ENCODE results near the gene MPND. TPM values are rescaled to one million over a fixed set of nuclear protein-coding genes. Genes with fewer than 3 reads are reported as not detected.
A peak's percentile ranks its signal among the peaks of the same experiment; 100 is the strongest.

MPND gene
- 9.4 and 18.6 TPM in 2 replicates for total RNA-seq (2014; rRNA removed; shearing (Covaris generic))

GRCh38 chr19:4343370-4344307, at the start of gene MPND:
TSS of gene MPND (plus strand) at chr19:4343562. CDS start at chr19:4343594, 32 bp downstream.
- peak; percentile 77 for DNase-seq (ENCODE audit: low spot score)

- no peak for DNase-seq (ENCODE audit: low spot score)
Measured at GRCh38 chr19:4294389-4294788, 49.0 kb upstream of the MPND start.

- no peak for DNase-seq (ENCODE audit: low spot score)
Measured at GRCh38 chr19:4295972-4296771, 47.2 kb upstream of the MPND start.

- no peak for DNase-seq (ENCODE audit: low spot score)
Measured at GRCh38 chr19:4297901-4298809, 45.2 kb upstream of the MPND start.

- no peak for DNase-seq (ENCODE audit: low spot score)
Measured at GRCh38 chr19:4298810-4299550, 44.4 kb upstream of the MPND start.

- DNase-seq (ENCODE audit: low spot score), result no peak
Measured at GRCh38 chr19:4300589-4300988, 42.8 kb upstream of the MPND start.

GRCh38 chr19:4301590-4302242, 41.6 kb upstream of the MPND start:
- DNase-seq (ENCODE audit: low spot score), result peak; percentile 29

GRCh38 chr19:4302243-4302640, 41.1 kb upstream of the MPND start, which contains the start of gene TMIGD2:
TSS of gene TMIGD2 (minus strand) at chr19:4302389. CDS start at chr19:4302385, 4 bp downstream.
- no peak for DNase-seq (ENCODE audit: low spot score)

- DNase-seq (ENCODE audit: low spot score), result no peak
Measured at GRCh38 chr19:4303819-4304537, 39.4 kb upstream of the MPND start.

- no peak for DNase-seq (ENCODE audit: low spot score)
Measured at GRCh38 chr19:4304538-4305256, 38.7 kb upstream of the MPND start, which contains the start of gene FSD1. TSS of gene FSD1 (plus strand) at chr19:4304598. CDS start at chr19:4304747, 149 bp downstream.

GRCh38 chr19:4305257-4305612, 38.1 kb upstream of the MPND start:
- DNase-seq (ENCODE audit: low spot score), result no peak

- DNase-seq (ENCODE audit: low spot score), result no peak
Measured at GRCh38 chr19:4305659-4306058, 37.7 kb upstream of the MPND start.

GRCh38 chr19:4310247-4311121, 32.9 kb upstream of the MPND start:
- peak; percentile 37 for DNase-seq (ENCODE audit: low spot score)

GRCh38 chr19:4313847-4314490, 29.4 kb upstream of the MPND start:
- DNase-seq (ENCODE audit: low spot score), result no peak

GRCh38 chr19:4316956-4317355, 26.4 kb upstream of the MPND start:
- DNase-seq (ENCODE audit: low spot score), result no peak

GRCh38 chr19:4318460-4318859, 24.9 kb upstream of the MPND start:
- DNase-seq (ENCODE audit: low spot score), result no peak
